HL-60 (cell line): ENCODE data around the gene PTPRJ.

Experiments used
- DNase-seq, 2 experiments: peaks; one replicate each; pipeline ENCODE4 v3.0.0-alpha.2; 2010 to 2020; ENCODE audit warnings: low read depth in 1 of 2, low spot score in 1 of 2
- H3K27ac ChIP-seq: fragments of 250-450 bp; sonication (Bioruptor Pico); replicated peaks from 2 replicates; pipeline ENCODE4 v1.5.1; 2020; ENCODE audit warnings: mild to moderate bottlenecking, moderate library complexity
- H3K27me3 ChIP-seq: fragments of 250-450 bp; sonication (Bioruptor Pico); 2 replicates; pipeline ENCODE4 v1.5.1; 2021; ENCODE audit warnings: mild to moderate bottlenecking, moderate library complexity; ENCODE audit not compliant: insufficient read depth, poor library complexity, severe bottlenecking
- H3K4me3 ChIP-seq: replicated peaks from 2 replicates; pipeline ENCODE4 v1.5.1; 2011; ENCODE audit warnings: mild to moderate bottlenecking, control low read depth, low read length; ENCODE audit not compliant: insufficient read depth
- GABPA ChIP-seq: IDR thresholded peaks from 2 replicates; pipeline ENCODE4 v1.6.1; 2012; ENCODE audit warnings: low read depth
- POLR2AphosphoS5 ChIP-seq: IDR thresholded peaks from 2 replicates; pipeline ENCODE4 v1.6.1; 2012; ENCODE audit warnings: low read depth
- SPI1 ChIP-seq: IDR thresholded peaks from 2 replicates; pipeline ENCODE4 v1.6.1; 2012; ENCODE audit warnings: low read depth, mild to moderate bottlenecking, borderline replicate concordance
- TF ChIP-seq, protein P1 (sequence below): IDR thresholded peaks from 2 replicates; pipeline ENCODE4 v1.6.1; 2012; ENCODE audit warnings: low read depth; ENCODE audit not compliant: insufficient replicate concordance
- TF ChIP-seq, protein P2 (sequence below): IDR thresholded peaks from one replicate; pipeline ENCODE4 v1.5.1; 2011; ENCODE audit warnings: low read length, control low read depth, inconsistent platforms; ENCODE audit not compliant: insufficient read depth

PTPRJ gene

DNA sequence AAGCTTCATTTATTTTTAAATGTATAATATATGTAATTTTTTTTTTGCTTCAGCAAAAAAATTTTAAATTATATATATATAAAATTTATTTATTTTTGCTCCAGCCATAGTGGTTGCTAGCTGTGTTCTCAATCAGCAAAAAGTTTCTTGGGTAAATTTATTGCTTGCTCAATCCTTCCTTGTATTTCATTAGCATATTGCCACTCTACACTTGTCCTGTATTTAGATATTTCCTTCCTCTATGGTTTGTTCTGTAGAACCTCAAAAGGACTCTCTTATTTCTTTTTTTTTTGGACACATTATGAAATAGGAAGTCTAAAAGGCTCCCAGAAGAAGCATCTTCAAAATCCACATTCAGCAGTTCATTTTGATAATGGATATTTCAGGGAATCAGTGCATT is 2.3 kb downstream of the PTPRJ start:
- H3K27ac ChIP-seq, result peak overlapping the region; percentile 71
- H3K27me3 ChIP-seq, result no peaks in the 10 kb centered on the region
- TF ChIP-seq, protein P1, sequence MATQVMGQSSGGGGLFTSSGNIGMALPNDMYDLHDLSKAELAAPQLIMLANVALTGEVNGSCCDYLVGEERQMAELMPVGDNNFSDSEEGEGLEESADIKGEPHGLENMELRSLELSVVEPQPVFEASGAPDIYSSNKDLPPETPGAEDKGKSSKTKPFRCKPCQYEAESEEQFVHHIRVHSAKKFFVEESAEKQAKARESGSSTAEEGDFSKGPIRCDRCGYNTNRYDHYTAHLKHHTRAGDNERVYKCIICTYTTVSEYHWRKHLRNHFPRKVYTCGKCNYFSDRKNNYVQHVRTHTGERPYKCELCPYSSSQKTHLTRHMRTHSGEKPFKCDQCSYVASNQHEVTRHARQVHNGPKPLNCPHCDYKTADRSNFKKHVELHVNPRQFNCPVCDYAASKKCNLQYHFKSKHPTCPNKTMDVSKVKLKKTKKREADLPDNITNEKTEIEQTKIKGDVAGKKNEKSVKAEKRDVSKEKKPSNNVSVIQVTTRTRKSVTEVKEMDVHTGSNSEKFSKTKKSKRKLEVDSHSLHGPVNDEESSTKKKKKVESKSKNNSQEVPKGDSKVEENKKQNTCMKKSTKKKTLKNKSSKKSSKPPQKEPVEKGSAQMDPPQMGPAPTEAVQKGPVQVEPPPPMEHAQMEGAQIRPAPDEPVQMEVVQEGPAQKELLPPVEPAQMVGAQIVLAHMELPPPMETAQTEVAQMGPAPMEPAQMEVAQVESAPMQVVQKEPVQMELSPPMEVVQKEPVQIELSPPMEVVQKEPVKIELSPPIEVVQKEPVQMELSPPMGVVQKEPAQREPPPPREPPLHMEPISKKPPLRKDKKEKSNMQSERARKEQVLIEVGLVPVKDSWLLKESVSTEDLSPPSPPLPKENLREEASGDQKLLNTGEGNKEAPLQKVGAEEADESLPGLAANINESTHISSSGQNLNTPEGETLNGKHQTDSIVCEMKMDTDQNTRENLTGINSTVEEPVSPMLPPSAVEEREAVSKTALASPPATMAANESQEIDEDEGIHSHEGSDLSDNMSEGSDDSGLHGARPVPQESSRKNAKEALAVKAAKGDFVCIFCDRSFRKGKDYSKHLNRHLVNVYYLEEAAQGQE, result no peak
- no peak for TF ChIP-seq SPI1
- no peak for TF ChIP-seq GABPA
- no peak for TF ChIP-seq POLR2AphosphoS5
- TF ChIP-seq, protein P2, sequence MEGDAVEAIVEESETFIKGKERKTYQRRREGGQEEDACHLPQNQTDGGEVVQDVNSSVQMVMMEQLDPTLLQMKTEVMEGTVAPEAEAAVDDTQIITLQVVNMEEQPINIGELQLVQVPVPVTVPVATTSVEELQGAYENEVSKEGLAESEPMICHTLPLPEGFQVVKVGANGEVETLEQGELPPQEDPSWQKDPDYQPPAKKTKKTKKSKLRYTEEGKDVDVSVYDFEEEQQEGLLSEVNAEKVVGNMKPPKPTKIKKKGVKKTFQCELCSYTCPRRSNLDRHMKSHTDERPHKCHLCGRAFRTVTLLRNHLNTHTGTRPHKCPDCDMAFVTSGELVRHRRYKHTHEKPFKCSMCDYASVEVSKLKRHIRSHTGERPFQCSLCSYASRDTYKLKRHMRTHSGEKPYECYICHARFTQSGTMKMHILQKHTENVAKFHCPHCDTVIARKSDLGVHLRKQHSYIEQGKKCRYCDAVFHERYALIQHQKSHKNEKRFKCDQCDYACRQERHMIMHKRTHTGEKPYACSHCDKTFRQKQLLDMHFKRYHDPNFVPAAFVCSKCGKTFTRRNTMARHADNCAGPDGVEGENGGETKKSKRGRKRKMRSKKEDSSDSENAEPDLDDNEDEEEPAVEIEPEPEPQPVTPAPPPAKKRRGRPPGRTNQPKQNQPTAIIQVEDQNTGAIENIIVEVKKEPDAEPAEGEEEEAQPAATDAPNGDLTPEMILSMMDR, result no peak
- peak overlapping the region; percentile 80 for H3K4me3 ChIP-seq
- DNase-seq, result no peak

DNA sequence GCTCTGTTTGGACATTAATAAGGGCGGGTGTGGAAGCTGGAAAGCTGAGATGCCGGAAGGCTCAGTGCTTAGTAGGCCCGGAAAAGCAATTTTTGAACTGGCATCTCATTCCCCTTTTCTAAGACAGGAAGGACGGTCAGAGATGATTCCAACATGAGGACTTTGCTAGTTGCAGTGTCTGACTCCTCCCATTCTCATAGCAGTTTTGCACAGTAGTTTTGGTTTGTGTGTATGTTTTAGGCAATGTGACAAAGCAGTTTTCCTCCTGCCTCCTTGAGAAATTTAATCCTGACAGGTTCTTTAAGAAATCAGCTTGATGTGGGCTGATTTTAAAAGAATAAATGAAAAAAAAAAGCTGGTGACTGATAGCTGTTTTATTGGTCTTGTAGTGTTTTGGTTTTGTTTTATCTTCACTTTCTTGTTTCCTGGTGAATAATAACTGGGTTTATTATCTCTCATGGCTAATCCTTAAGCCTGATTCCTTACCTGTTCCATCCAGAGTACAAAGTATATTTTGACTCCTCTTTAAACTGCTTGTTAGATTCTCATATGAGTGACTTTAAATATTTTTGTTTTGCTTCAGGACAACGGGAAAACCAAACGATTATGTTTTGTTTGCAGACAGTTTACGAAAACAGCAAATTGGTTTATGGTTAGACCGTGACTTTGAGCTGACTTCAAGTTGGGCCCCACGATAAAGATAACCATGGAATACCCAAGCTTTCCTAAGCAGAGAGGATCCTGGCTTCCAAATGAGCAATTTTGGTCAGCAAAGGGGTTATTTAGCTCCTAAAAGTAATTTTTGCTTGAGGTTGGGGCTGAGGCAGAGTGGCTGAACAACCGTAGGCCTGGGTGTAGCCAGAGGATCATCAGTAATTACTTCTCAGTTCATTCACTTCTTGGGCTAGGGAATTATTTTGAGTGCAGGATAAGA is 3.4 kb downstream of the PTPRJ start:
- TF ChIP-seq, protein P2, result no peak
- no peak for TF ChIP-seq POLR2AphosphoS5
- TF ChIP-seq, protein P1, result no peak
- TF ChIP-seq GABPA, result no peak
- TF ChIP-seq SPI1, result no peak
- Histone ChIP-seq H3K4me3 (no peak overlapping the region), H3K27ac (peak overlapping the region; percentile 71), H3K27me3 (no peaks in the 10 kb centered on the region)
- DNase-seq, result peak in 1 of 2 experiments; percentile 58

DNA sequence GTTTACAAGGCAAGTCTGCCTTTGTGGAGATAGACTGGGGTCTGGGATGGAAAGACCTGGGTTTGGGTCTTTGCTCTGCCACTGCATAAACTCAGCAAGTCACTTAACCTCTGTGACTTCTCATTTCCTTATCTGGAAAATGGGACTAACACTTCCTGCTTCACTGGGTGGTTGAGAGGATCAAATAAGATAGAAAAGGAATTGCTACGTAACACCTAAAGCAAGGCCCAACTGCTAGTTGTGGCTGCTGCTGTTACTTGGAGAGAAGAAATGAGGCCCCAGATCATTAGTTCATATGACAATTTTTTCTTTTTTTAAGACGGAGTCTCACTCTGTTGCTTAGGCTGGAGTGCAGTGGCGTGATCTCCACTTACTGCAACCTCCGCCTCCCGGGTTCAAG is 5.9 kb downstream of the PTPRJ start:
- H3K27ac ChIP-seq, result no peak overlapping the region
- H3K27me3 ChIP-seq, result no peaks in the 10 kb centered on the region
- TF ChIP-seq POLR2AphosphoS5, result no peak
- TF ChIP-seq, protein P1, result no peak
- TF ChIP-seq, protein P2, result no peak
- TF ChIP-seq GABPA, result no peak
- no peak for TF ChIP-seq SPI1
- no peak overlapping the region for H3K4me3 ChIP-seq
- DNase-seq, result no peak
